K562 (cell line): ENCODE measurements around the gene PSMA7. TPM values are rescaled to one million over a fixed set of nuclear protein-coding genes. Genes with fewer than 3 reads are reported as not detected.
A peak's percentile ranks its signal among the peaks of the same experiment; 100 is the strongest.

Experiments
- ARID2 ChIP-seq: fragments of 450-650 bp; IDR thresholded peaks from 2 replicates; pipeline ENCODE4 v1.6.1; 2017; ENCODE audit warnings: antibody characterized with exemption, mild to moderate bottlenecking
- BRD9 ChIP-seq: fragments of 450-650 bp; IDR thresholded peaks from 2 replicates; pipeline ENCODE4 v1.6.1; 2018; ENCODE audit warnings: low read depth; ENCODE audit not compliant: partially characterized antibody
- CCAR2 ChIP-seq: fragments of 200-400 bp; formaldehyde crosslinking; IDR thresholded peaks from 2 replicates; pipeline ENCODE4 v1.6.1; 2017; ENCODE audit warnings: mild to moderate bottlenecking, low read depth, low read length
- COPS2 ChIP-seq: fragments of 450-650 bp; conservative IDR thresholded peaks from 2 replicates; pipeline ENCODE4 v1.6.1; 2016; ENCODE audit warnings: mild to moderate bottlenecking, moderate library complexity
- CREB5 ChIP-seq: fragments of 250-450 bp; sonication (Bioruptor Pico); IDR thresholded peaks from 2 replicates; pipeline ENCODE4 v1.5.0; 2020; ENCODE audit warnings: mild to moderate bottlenecking
- E2F8 ChIP-seq: fragments of 450-650 bp; IDR thresholded peaks from 2 replicates; pipeline ENCODE4 v1.7.1; 2018; ENCODE audit warnings: mild to moderate bottlenecking, low read depth; ENCODE audit not compliant: partially characterized antibody
- ESRRB ChIP-seq: fragments of 250-450 bp; sonication (Bioruptor Pico); IDR thresholded peaks from 2 replicates; pipeline ENCODE4 v1.5.0; 2020; ENCODE audit warnings: mild to moderate bottlenecking, moderate library complexity, borderline replicate concordance
- ETS1 ChIP-seq: conservative IDR thresholded peaks from 2 replicates; pipeline ENCODE4 v1.6.1; 2011; ENCODE audit warnings: low read depth, mild to moderate bottlenecking, low read length; ENCODE audit not compliant: control insufficient read depth
- FOSL1 ChIP-seq: fragments of 200-800 bp; sonication (Bioruptor generic); conservative IDR thresholded peaks from 2 replicates; pipeline ENCODE4 v1.6.1; 2016; ENCODE audit warnings: missing genetic modification characterization, missing compliant biosample characterization
- GTF3C2 ChIP-seq: IDR thresholded peaks from 3 replicates; pipeline ENCODE4 v1.6.1; 2011; ENCODE audit warnings: borderline replicate concordance, mild to moderate bottlenecking, moderate library complexity; ENCODE audit not compliant: insufficient read length; ENCODE audit errors: extremely low read depth
- HNRNPUL1 ChIP-seq: fragments of 200-400 bp; formaldehyde crosslinking; IDR thresholded peaks from 2 replicates; pipeline ENCODE4 v1.6.1; 2017; ENCODE audit warnings: low read length
- NR3C1 ChIP-seq: sonication (generic); formaldehyde crosslinking; IDR thresholded peaks from 2 replicates; pipeline ENCODE4 v1.8.1; 2022; ENCODE audit warnings: missing genetic modification reagents
- POLR3A ChIP-seq: IDR thresholded peaks from 2 replicates; pipeline ENCODE4 v1.6.1; 2011; ENCODE audit warnings: borderline replicate concordance, mild to moderate bottlenecking, moderate library complexity; ENCODE audit not compliant: insufficient read length, insufficient read depth; ENCODE audit errors: extremely low read depth
- SRSF7 ChIP-seq: fragments of 200-400 bp; formaldehyde crosslinking; optimal IDR thresholded peaks from 2 replicates; pipeline ENCODE3; 2017; ENCODE audit warnings: mild to moderate bottlenecking, low read depth, low read length
- SUPT5H ChIP-seq: fragments of 450-650 bp; IDR thresholded peaks from 2 replicates; pipeline ENCODE4 v1.6.1; 2016
- ZBTB8A ChIP-seq: fragments of 450-650 bp; IDR thresholded peaks from 2 replicates; pipeline ENCODE4 v1.6.1; 2018; ENCODE audit warnings: mild to moderate bottlenecking, moderate library complexity; ENCODE audit not compliant: partially characterized antibody
- ZNF184 ChIP-seq: sonication (generic); formaldehyde crosslinking; IDR thresholded peaks from 2 replicates; pipeline ENCODE4 v1.5.0; 2020; ENCODE audit warnings: missing genetic modification reagents
- ZNF282 ChIP-seq: sonication (generic); formaldehyde crosslinking; IDR thresholded peaks from 2 replicates; pipeline ENCODE4 v1.8.1; 2023; ENCODE audit warnings: missing genetic modification reagents
- polyA plus RNA-seq, 8 experiments: library from polyadenylated mRNA; depleted of rRNA in 4 of 8; stranded (reverse) in 5 of 8; unstranded in 3 of 8; fragments of >200 nt; fragmentation: Nextera tagmentation in 2 of 8; fragmentation: Illumina TruSeq in 1 of 8; extraction: Ambion mirVana in 2 of 8; extraction: Trizol in 1 of 8; gene quantifications; 2 replicates each; pipeline versions ENCODE4 v1.2.1 to v1.2.3, GENCODE V29; 2011 to 2014; ENCODE audit warnings: inconsistent platforms in 1 of 8, missing spikeins in 1 of 8
- total RNA-seq, 7 experiments: library from RNA; depleted of rRNA in 6 of 7; stranded (reverse); fragments of >200 nt in 6 of 7; fragmentation: Illumina TruSeq in 2 of 7; extraction: Trizol in 2 of 7; gene quantifications; 2 replicates each; pipeline versions ENCODE4 v1.2.1 to v1.2.3, GENCODE V29; 2011 to 2021; ENCODE audit warnings: low replicate concordance in 1 of 7

The PSMA7 gene
- total and polyA plus RNA-seq, 9 of the 15 experiments (the other 6 are each of a cell fraction or from before 2014, with no cell fraction given) = 257 to 510 (median 393) TPM

- TF ChIP-seq GTF3C2 (no peak), ZBTB8A (no peak), CREB5 (no peak), E2F8 (peak; percentile 91), FOSL1 (tag) (no peak), HNRNPUL1 (no peak), ZNF184 (CRISPR knock-in tag) (no peak), SUPT5H (peak; percentile 98), SRSF7 (no peak), ZNF282 (CRISPR knock-in tag) (0 out of 2 replicates have a peak, but pooled peaks have one; percentile 12), NR3C1 (CRISPR knock-in tag) (peak; percentile 86; the same call in 1 of the 2 replicates), ARID2 (no peak), ETS1 (peak; percentile 89), ESRRB (no peak), COPS2 (no peak), BRD9 (no peak), POLR3A (no peak), CCAR2 (no peak)
Measured at GRCh38 chr20:62182469-62183425, 39.6 kb upstream of the PSMA7 start, which contains the start of gene MTG2 (continued).
